ENCODE measurements around the gene NOD2.

NOD2 gene

GRCh38 chr16:50692999-50693781 lies at the start of gene NOD2:
Gene NOD2 (plus strand): TSS chr16:50693606. CDS start chr16:50699496, 5,890 bp downstream.
- DNase-seq (ENCODE audit: low read depth) = no peak

- no peak for DNase-seq (ENCODE audit: low read depth)
These were observed 49.2 kb upstream of the NOD2 start for GRCh38 chr16:50644245-50644644.

GRCh38 chr16:50644729-50645128 lies 48.7 kb upstream of the NOD2 start:
- DNase-seq (ENCODE audit: low read depth) = peak; percentile 6

GRCh38 chr16:50645563-50646220 lies 47.7 kb upstream of the NOD2 start:
- no peak for DNase-seq (ENCODE audit: low read depth)

GRCh38 chr16:50646345-50646744 lies 47.1 kb upstream of the NOD2 start:
- no peak for DNase-seq (ENCODE audit: low read depth)

- no peak for DNase-seq (ENCODE audit: low read depth)
These were observed 41.5 kb upstream of the NOD2 start for GRCh38 chr16:50651835-50652438.

GRCh38 chr16:50652836-50653425 lies 40.5 kb upstream of the NOD2 start:
- no peak for DNase-seq (ENCODE audit: low read depth)

GRCh38 chr16:50653633-50654519 lies 39.5 kb upstream of the NOD2 start:
- DNase-seq (ENCODE audit: low read depth) = no peak

GRCh38 chr16:50655558-50656055 lies 37.8 kb upstream of the NOD2 start:
- DNase-seq (ENCODE audit: low read depth) = no peak

- DNase-seq (ENCODE audit: low read depth) = peak; percentile 5
These were observed 36.2 kb upstream of the NOD2 start for GRCh38 chr16:50657241-50657640.

- DNase-seq (ENCODE audit: low read depth) = no peak
These were observed 33.6 kb upstream of the NOD2 start for GRCh38 chr16:50659806-50660205.

- no peak for DNase-seq (ENCODE audit: low read depth)
These were observed 31.0 kb upstream of the NOD2 start for GRCh38 chr16:50662306-50662940.

- DNase-seq (ENCODE audit: low read depth) = no peak
These were observed 29.1 kb upstream of the NOD2 start for GRCh38 chr16:50664270-50664669.

- peak; percentile 44 for DNase-seq (ENCODE audit: low read depth)
These were observed 28.1 kb upstream of the NOD2 start for GRCh38 chr16:50665128-50665878.

- no peak for DNase-seq (ENCODE audit: low read depth)
These were observed 26.5 kb upstream of the NOD2 start for GRCh38 chr16:50666658-50667496.

- no peak for DNase-seq (ENCODE audit: low read depth)
These were observed 25.7 kb upstream of the NOD2 start for GRCh38 chr16:50667497-50668367.

GRCh38 chr16:50668368-50669008 lies 24.9 kb upstream of the NOD2 start:
- DNase-seq (ENCODE audit: low read depth) = no peak

GRCh38 chr16:50669741-50670140 lies 23.7 kb upstream of the NOD2 start:
- DNase-seq (ENCODE audit: low read depth) = no peak
